NCI-H1105 treated with DMSO at 0.1 percent for 48 hours (cell line): Measurements from ENCODE around the gene CCDC85C.

Experiments
- DNase-seq: peaks from one replicate; lab custom pipeline; 2025; lab: John Stamatoyannopoulos, UW

Gene CCDC85C

DNA sequence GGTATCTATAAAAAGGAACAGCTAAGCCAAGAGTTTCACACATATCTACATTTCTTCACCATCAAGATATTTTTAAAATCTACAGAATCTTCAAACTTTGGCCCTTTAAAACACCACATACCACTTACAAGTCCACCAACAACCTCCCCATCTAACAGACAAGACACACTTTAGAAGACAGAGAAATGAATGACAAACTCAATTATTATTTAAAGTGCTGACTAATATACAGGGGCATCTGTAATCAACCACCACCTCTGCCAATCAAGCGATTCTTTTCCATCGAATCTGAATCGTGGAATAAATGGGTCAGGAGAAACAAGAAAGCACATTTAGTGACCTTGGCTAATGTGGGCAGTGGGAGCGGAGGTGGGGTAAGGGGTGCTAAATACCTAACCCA is 131.1 kb downstream of the CCDC85C start:
- no peak for DNase-seq

- no peak for DNase-seq
These were observed 132.3 kb downstream of the CCDC85C start for GRCh38 chr14:99471731-99472130.

- DNase-seq: no peak
These were observed 135.0 kb downstream of the CCDC85C start for GRCh38 chr14:99468836-99469592.

DNA sequence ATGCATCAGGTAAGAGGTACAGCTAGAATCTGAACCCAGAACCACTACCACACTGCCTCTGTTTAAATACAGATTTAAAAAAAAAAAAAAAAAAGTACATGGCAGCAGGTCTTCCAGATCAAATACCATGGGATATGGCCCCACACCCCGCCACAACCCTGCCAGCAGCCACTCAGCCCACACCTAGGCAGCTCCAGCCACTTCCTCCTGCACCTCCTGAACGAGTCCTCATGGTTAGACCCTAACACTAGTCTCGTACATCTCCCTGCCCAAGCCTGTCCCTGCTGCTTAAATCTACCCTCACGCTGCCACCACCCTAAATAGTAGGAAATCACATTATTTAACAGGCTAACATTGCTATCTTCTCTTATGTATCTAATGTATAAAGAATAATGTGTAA is 135.9 kb downstream of the CCDC85C start:
- DNase-seq: no peak

DNA sequence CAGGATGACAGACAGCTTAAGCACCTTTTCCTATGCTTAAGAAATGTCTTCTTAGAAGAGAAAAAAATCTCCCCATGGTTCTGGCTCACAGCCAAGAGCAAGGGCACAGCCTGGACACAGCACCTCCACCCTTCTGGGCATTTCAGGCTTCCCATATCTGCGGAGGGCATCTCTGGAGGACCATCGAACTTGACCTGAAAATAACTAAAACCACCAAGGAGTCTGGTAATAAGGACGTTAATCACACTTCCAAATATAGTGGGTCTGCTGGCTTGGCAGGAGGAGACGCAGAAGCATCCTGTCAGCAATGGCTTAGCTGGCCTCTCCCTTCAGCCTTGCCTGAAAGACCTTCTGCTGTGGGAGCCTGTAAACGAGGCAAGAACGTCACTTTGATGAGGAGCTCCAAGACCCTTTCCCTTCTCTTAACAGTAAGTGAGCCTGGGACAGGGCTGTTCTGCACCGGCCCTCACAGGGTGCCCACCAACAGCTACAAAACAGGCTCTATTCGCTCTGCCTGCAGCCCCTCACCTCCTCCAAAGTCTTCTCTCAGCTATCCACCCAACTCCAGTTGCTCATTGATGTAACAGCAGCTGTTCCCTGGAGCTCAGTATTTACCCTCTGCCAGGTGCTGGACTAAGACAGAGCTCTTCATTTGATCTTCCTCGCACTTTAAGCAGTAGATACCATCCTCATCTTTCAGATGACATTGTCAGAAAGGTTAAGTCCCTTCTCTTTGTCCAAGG is 136.5 kb downstream of the CCDC85C start:
- DNase-seq: no peak

DNA sequence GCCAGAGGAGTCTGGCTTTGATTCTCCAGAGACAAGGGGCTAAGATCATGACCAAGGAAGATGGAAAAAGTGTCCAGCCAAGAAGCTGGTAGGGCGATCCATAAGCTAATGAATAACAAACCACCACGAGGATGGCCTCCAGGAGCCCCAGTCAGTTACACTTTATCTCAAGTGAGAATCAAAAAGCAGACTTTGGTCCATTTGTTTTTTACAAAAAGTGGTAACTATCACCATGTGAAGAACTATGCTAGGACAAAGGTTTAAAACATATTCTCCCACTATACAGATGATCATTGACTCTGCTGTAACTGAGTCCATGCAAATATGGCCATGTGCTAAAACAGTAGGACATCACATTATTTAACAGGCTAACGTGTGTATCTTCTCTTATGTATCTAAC is 137.2 kb downstream of the CCDC85C start:
- DNase-seq: no peak

DNA sequence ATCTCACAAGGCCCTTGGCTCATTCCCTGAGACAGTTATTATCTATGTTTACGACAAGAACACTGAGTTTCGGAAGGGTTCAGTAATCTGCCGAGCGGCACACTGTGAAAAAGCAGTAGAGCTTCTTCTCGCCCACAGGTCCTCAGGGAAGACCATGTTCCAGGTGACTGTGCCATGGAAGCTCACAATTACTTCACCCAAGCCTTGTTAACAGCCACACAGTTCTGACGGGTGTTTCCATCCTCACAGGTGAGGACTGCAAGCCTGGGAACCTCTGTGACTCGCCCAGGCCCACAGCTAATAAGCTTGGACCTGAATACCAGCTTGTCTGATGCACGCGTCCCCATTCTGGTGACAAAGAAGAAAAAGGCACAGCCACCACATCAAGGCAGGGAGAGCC is 138.7 kb downstream of the CCDC85C start:
- no peak for DNase-seq

- no peak for DNase-seq
These were observed 140.0 kb downstream of the CCDC85C start for GRCh38 chr14:99463974-99464373.

DNA sequence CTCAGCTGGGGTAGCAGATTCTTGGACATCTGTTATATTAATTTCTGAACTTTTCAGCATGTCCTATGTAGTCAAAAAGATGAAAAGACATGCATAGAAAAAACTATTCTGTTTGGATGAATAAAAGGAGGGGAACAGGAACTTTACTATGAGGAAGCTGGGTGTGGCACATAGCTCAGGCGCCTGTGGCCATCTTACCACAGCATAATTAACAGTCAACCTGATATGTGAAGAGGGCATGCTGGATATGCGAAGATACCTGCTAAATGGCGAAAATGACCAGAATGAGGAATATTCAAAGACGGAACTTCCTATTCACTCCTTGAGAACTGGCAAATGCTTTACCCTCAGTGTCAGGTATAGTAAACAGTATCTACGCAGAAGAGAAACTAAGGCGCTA is 141.8 kb downstream of the CCDC85C start:
- DNase-seq: no peak

DNA sequence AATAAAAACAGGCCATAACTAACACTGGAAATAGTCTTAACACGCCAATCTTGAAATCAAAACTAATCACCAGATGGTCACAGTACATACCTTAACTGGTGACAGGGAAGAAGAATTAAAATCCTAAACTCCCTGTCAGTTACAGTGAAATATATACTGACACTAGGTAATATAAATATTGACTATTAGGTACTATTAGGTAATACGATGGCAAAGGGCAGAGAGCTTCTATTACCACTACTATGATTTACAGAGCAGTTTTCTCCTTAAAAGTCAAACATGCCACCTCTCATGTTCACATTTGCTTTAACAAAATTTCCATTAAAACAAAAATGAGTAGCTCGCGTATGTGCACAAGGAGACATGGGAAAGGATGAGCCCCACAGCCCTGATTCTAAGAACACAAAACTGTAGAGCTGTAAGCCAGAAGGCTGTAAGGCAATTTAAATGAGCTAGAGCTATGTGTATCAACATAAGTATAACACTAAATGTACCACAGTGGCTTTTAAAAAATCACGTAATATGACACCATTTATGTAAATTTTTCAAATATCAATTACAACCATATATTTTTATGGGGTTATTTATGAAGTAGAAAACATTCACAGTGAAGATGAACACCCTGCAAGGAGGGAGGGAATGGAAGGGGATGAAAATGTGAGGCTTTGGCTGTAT is 142.5 kb downstream of the CCDC85C start:
- DNase-seq: no peak

DNA sequence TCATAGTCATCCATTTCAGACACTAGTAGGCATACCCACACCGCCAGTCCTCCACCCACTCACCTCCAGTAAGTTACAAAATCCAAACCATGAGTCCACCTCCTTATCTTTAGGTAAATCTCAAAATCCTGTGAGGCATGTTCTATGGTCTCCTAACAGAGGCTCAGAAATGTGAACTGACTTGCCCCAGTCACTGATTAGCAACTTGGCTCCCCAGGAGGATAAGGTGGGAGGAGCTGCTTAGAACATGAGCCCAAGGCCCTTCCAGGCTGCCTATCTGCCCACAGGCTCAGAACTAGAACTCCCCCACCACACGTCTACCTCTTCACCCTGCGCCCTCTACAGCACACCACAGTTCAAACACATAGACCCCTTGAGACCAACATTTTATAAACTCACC is 143.2 kb downstream of the CCDC85C start:
- DNase-seq: no peak

DNA sequence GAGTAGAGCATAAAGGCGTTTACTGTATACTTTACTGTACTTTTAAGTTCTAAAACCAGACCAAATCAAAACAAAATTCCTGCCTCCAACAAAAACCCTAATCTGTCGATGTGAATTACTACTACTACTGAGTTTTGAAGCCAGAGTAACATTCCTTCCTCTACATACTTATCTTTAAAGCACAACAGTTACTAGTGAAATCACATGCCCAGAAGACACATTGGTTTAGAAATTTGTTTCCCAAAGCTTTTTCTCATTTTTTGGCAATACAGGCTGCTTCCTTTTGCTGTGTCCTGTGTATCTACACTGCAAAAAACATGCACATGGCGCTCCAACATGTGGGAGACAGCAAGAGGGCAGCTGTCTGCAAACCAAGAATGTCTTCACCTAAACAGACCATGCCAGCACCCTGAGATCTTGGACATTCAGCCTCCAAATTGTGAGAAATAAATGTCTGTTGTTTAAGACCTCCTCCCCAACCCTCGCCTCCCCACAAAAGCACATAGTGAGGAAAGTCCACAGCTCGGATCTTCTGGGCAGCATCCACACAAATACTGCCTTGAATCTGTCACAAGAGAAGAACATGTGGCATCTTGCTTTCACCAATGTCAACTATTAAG is 144.4 kb downstream of the CCDC85C start:
- DNase-seq: no peak

- DNase-seq: no peak
These were observed 149.8 kb downstream of the CCDC85C start for GRCh38 chr14:99454246-99454645.

GRCh38 chr14:99452968-99453367 is 151.0 kb downstream of the CCDC85C start:
- no peak for DNase-seq

- no peak for DNase-seq
These were observed 152.8 kb downstream of the CCDC85C start for GRCh38 chr14:99451234-99451633.

GRCh38 chr14:99450266-99450665 is 153.7 kb downstream of the CCDC85C start:
- DNase-seq: no peak
